ENCODE measurements around the gene NINL.
"Not testable (repeated sequence)": the region's sequence is repeated elsewhere in the genome, so short reads cannot be mapped to it uniquely, and the experiment has no call there.

Gene NINL

GRCh38 chr20:25570148-25570530 is 15.2 kb downstream of the NINL start:
- CTCF ChIA-PET = interaction anchor here (0.6 kb wide), 1 partner anchor 98 kb away, joined by 4 read pairs; no protein-coding TSS in a partner anchor
- no peak for TF ChIP-seq CTCF (conservative IDR thresholded peaks at IDR 0.05; ENCODE audit: low read depth)
- DNase-seq (ENCODE audit: low spot score) = no peak
- H3K27ac ChIP-seq = no peak overlapping the region
- POLR2A ChIA-PET (ENCODE audit: low non-redundant PET) = no interaction called here

GRCh38 chr20:25567286-25567685 is 18.0 kb downstream of the NINL start:
- no peak for TF ChIP-seq CTCF (conservative IDR thresholded peaks at IDR 0.05; ENCODE audit: low read depth)
- ChIA-PET CTCF (no interaction called here), POLR2A (ENCODE audit: low non-redundant PET) (no interaction called here)
- no peak overlapping the region for H3K27ac ChIP-seq
- DNase-seq (ENCODE audit: low spot score) = no peak

- ChIA-PET POLR2A (ENCODE audit: low non-redundant PET) (no interaction called here), CTCF (no interaction called here)
- H3K27ac ChIP-seq = no peak overlapping the region
- no peak for TF ChIP-seq CTCF (conservative IDR thresholded peaks at IDR 0.05; ENCODE audit: low read depth)
- DNase-seq (ENCODE audit: low spot score) = no peak
Observed at GRCh38 chr20:25566821-25567220, 18.5 kb downstream of the NINL start.

- CTCF ChIA-PET = no interaction called here
- POLR2A ChIA-PET (ENCODE audit: low non-redundant PET) = no interaction called here
- no peak for TF ChIP-seq CTCF (conservative IDR thresholded peaks at IDR 0.05; ENCODE audit: low read depth)
- H3K27ac ChIP-seq = no peak overlapping the region
- no peak for DNase-seq (ENCODE audit: low spot score)
Observed at GRCh38 chr20:25565578-25566157, 19.7 kb downstream of the NINL start.

- POLR2A ChIA-PET (ENCODE audit: low non-redundant PET) = no interaction called here
- no peak overlapping the region for H3K27ac ChIP-seq
- CTCF ChIA-PET = no interaction called here
- DNase-seq (ENCODE audit: low spot score) = no peak
- no peak for TF ChIP-seq CTCF (conservative IDR thresholded peaks at IDR 0.05; ENCODE audit: low read depth)
Observed at GRCh38 chr20:25563876-25564275, 21.5 kb downstream of the NINL start.

- ChIA-PET CTCF (no interaction called here), POLR2A (ENCODE audit: low non-redundant PET) (no interaction called here)
- TF ChIP-seq CTCF (conservative IDR thresholded peaks at IDR 0.05; ENCODE audit: low read depth) = no peak
- no peak overlapping the region for H3K27ac ChIP-seq
- DNase-seq (ENCODE audit: low spot score) = no peak
Observed at GRCh38 chr20:25563362-25563761, 22.0 kb downstream of the NINL start.

- POLR2A ChIA-PET (ENCODE audit: low non-redundant PET); CTCF ChIA-PET; DNase-seq (ENCODE audit: low spot score); H3K27ac ChIP-seq: not testable (repeated sequence)
Observed at GRCh38 chr20:25561771-25562170, 23.6 kb downstream of the NINL start.

Data from RWPE1 (cell line).